SK-N-SH (cell line): ENCODE measurements around the gene NRCAM. TPM values are rescaled to one million over a fixed set of nuclear protein-coding genes. Genes with fewer than 3 reads are reported as not detected.
A peak's percentile ranks its signal among the peaks of the same experiment; 100 is the strongest.

Source experiments
- CTCF ChIA-PET: fragments of 300-600, 350-600 bp; formaldehyde crosslinking; extraction: SDS; loops from one replicate; lab custom pipeline; 2021; lab: Yijun Ruan, JAX
- POLR2A ChIA-PET: fragments of 350-600 bp; sonication (Branson Sonifier 250); formaldehyde crosslinking; extraction: SDS; loops from one replicate; lab custom pipeline; 2020; ENCODE audit warnings: antibody characterized with exemption, inconsistent platforms; lab: Yijun Ruan, JAX
- DNase-seq: peaks from one replicate; pipeline ENCODE4 v3.0.0; 2012
- H2AFZ ChIP-seq: fragments of 200-600 bp; sonication (generic); 2 replicates; pipeline ENCODE4 v1.8.1; 2016; ENCODE audit warnings: antibody characterized with exemption, mild to moderate bottlenecking, low read depth
- H3F3A ChIP-seq: fragments of 200-600 bp; sonication (generic); replicated peaks from 2 replicates; pipeline ENCODE3; 2016; ENCODE audit warnings: antibody characterized with exemption, mild to moderate bottlenecking; ENCODE audit not compliant: insufficient read depth
- H3K27ac ChIP-seq, 2 experiments: fragments of 200-500 bp in 1 of 2; fragments of 200-600 bp in 1 of 2; sonication (Bioruptor generic) in 1 of 2; sonication (generic), shearing (Covaris generic) in 1 of 2; 2 replicates each; pipeline versions ENCODE4 v1.5.1 to v1.6.1; 2014 to 2016; ENCODE audit warnings: low read depth in 2 of 2, inconsistent platforms in 1 of 2, low read length in 1 of 2, mild to moderate bottlenecking in 1 of 2, mixed read lengths in 1 of 2
- H3K27me3 ChIP-seq: fragments of 200-600 bp; sonication (generic), shearing (Covaris generic); 2 replicates; pipeline ENCODE4 v1.6.1; 2016; ENCODE audit warnings: mixed run types; ENCODE audit not compliant: insufficient read depth
- H3K36me3 ChIP-seq, 2 experiments: fragments of 200-500 bp in 1 of 2; fragments of 200-600 bp in 1 of 2; sonication (Bioruptor generic) in 1 of 2; sonication (generic) in 1 of 2; replicated peaks in 1 of 2; 2 replicates each; pipeline versions ENCODE3 to v1.5.1; 2014 to 2016; ENCODE audit warnings: low read length in 1 of 2, mild to moderate bottlenecking in 1 of 2; ENCODE audit not compliant: insufficient read depth in 2 of 2, control insufficient read depth in 1 of 2
- H3K4me1 ChIP-seq, 2 experiments: fragments of 200-500 bp in 1 of 2; fragments of 200-600 bp in 1 of 2; sonication (Bioruptor generic) in 1 of 2; sonication (generic), shearing (Covaris generic) in 1 of 2; 2 replicates each; pipeline versions ENCODE4 v1.5.1 to v1.6.1; 2014 to 2016; ENCODE audit warnings: low read depth in 1 of 2, low read length in 1 of 2, mixed run types in 1 of 2; ENCODE audit not compliant: insufficient read depth in 2 of 2, control insufficient read depth in 1 of 2
- H3K4me2 ChIP-seq: fragments of 200-600 bp; sonication (generic), shearing (Covaris generic); 2 replicates; pipeline ENCODE4 v1.6.1; 2017; ENCODE audit warnings: mixed run types
- H3K4me3 ChIP-seq, 2 experiments: fragments of 200-500 bp in 1 of 2; fragments of 200-600 bp in 1 of 2; sonication (Bioruptor generic) in 1 of 2; sonication (generic), shearing (Covaris generic) in 1 of 2; 2 replicates each; pipeline versions ENCODE4 v1.5.1 to v1.8.1; 2014 to 2016; ENCODE audit warnings: low read depth in 2 of 2, inconsistent platforms in 1 of 2, low read length in 1 of 2, mild to moderate bottlenecking in 1 of 2, mixed read lengths in 1 of 2, moderate library complexity in 1 of 2
- H3K79me2 ChIP-seq: fragments of 200-600 bp; sonication (generic); 2 replicates; pipeline ENCODE4 v1.8.1; 2017; ENCODE audit warnings: mild to moderate bottlenecking; ENCODE audit not compliant: insufficient read depth
- H3K9ac ChIP-seq: fragments of 200-600 bp; sonication (generic); 2 replicates; pipeline ENCODE4 v1.6.1; 2017; ENCODE audit warnings: mixed run types
- H3K9me2 ChIP-seq: fragments of 200-600 bp; sonication (generic); 2 replicates; pipeline ENCODE4 v1.6.1; 2017; ENCODE audit warnings: mixed run types
- H3K9me3 ChIP-seq: fragments of 200-600 bp; sonication (generic); 2 replicates; pipeline ENCODE4 v1.6.1; 2017; ENCODE audit warnings: mixed run types, mild to moderate bottlenecking, moderate library complexity
- H4K20me1 ChIP-seq: fragments of 200-600 bp; sonication (generic); 2 replicates; pipeline ENCODE4 v1.6.1; 2017; ENCODE audit warnings: mild to moderate bottlenecking, mixed run types; ENCODE audit not compliant: insufficient read depth
- CHD2 ChIP-seq: fragments of 150-350 bp; IDR thresholded peaks from 2 replicates; pipeline ENCODE4 v1.6.1; 2018; ENCODE audit warnings: low read length; ENCODE audit not compliant: partially characterized antibody
- ELF1 ChIP-seq: IDR thresholded peaks from 2 replicates; pipeline ENCODE4 v1.4.0; 2012
- EP300 ChIP-seq, 2 experiments: IDR thresholded peaks; 2 replicates each; pipeline versions ENCODE4 v1.4.0 to v1.6.1; 2012; ENCODE audit warnings: borderline replicate concordance in 1 of 2, low read depth in 1 of 2, low read length in 1 of 2
- EZH2phosphoT487 ChIP-seq: fragments of 200-600 bp; sonication (generic); IDR thresholded peaks from 2 replicates; pipeline ENCODE4 v1.6.1; 2017; ENCODE audit warnings: low read depth, mixed run types, mild to moderate bottlenecking, antibody characterized with exemption, moderate library complexity, borderline replicate concordance
- FOSL2 ChIP-seq: IDR thresholded peaks from 2 replicates; pipeline ENCODE4 v1.4.0; 2012; ENCODE audit warnings: low read depth, mild to moderate bottlenecking, moderate library complexity, borderline replicate concordance
- FOXM1 ChIP-seq: IDR thresholded peaks from 2 replicates; pipeline ENCODE4 v1.4.0; 2012; ENCODE audit warnings: low read depth, mild to moderate bottlenecking
- GATA2 ChIP-seq: sonication (generic); formaldehyde crosslinking; IDR thresholded peaks from 2 replicates; pipeline ENCODE4 v1.5.0; 2020; ENCODE audit warnings: mild to moderate bottlenecking, missing genetic modification reagents
- JUND ChIP-seq: IDR thresholded peaks from 2 replicates; pipeline ENCODE4 v1.4.0; 2012
- MEF2A ChIP-seq: IDR thresholded peaks from 2 replicates; pipeline ENCODE4 v1.4.0; 2012; ENCODE audit warnings: low read depth, borderline replicate concordance
- MXI1 ChIP-seq: IDR thresholded peaks from 2 replicates; pipeline ENCODE4 v1.6.1; 2012; ENCODE audit warnings: mild to moderate bottlenecking, low read depth, low read length, improper control_type of control experiment
- NFIC ChIP-seq: IDR thresholded peaks from 2 replicates; pipeline ENCODE4 v1.4.0; 2012; ENCODE audit warnings: borderline replicate concordance
- PBX3 ChIP-seq: IDR thresholded peaks from 2 replicates; pipeline ENCODE4; 2012
- RAD21 ChIP-seq: IDR thresholded peaks from 2 replicates; pipeline ENCODE4 v1.6.1; 2012; ENCODE audit warnings: mild to moderate bottlenecking, low read length
- RXRA ChIP-seq: IDR thresholded peaks from 2 replicates; pipeline ENCODE4 v1.4.0; 2012; ENCODE audit warnings: low read depth, mild to moderate bottlenecking, borderline replicate concordance
- TAF1 ChIP-seq: IDR thresholded peaks from 2 replicates; pipeline ENCODE4 v1.6.1; 2012; ENCODE audit warnings: low read depth, mild to moderate bottlenecking, low read length, moderate library complexity, borderline replicate concordance
- TCF12 ChIP-seq: IDR thresholded peaks from 2 replicates; pipeline ENCODE4 v1.4.0; 2012
- USF2 ChIP-seq: fragments of 150-350 bp; IDR thresholded peaks from 2 replicates; pipeline ENCODE4 v1.6.1; 2017; ENCODE audit warnings: antibody characterized with exemption, low read length, low read depth, borderline replicate concordance
- YY1 ChIP-seq: IDR thresholded peaks from 2 replicates; pipeline ENCODE4 v1.4.0; 2012; ENCODE audit warnings: low read depth, mild to moderate bottlenecking
- WGBS: methylation state at CpG from one replicate; pipeline ENCODE4 v1.1.6; 2017; ENCODE audit warnings: low lambda C conversion rate; 5-methylcytosine and 5-hydroxymethylcytosine counted together
- polyA plus RNA-seq, 3 experiments: library from polyadenylated mRNA; depleted of rRNA; stranded (reverse); fragments of >200 nt; gene quantifications; 2 replicates each; pipeline ENCODE4 v1.2.3, GENCODE V29; 2012

NRCAM gene
- polyA plus RNA-seq, 1 of the 3 experiments (the other 2 are of a cell fraction) = 1.1 TPM

DNA sequence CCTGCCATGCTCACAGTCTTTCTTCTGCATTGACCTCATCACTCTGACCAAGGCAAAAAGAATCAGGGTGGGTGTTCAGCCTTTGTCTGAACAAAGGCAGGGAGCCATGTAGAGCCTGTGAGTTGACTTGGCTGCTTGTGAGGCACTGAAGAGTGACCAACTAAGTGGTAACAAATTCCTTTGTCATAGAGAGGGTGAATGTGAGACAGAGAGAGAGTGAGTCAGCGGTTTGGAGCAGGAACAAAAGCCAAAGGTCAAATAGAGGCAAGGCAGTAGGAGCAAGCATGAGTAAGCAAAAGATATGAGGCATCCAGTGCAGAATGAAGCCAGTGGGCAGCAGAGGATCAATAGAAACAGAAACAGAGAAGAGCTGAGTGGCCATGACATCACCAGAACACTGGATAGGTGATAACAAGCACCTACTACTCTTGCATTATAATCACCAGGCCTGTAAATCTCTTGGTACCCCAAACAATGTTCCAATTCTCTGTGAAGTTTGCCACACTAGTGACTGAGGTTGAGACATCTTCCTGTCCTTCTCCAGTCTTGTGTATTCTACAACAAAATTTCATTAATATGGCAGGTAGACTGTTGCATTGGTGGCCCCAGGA is 209.9 kb downstream of the NRCAM start:
- no peaks in the 10 kb centered on the region for H3K79me2 ChIP-seq
- ChIA-PET POLR2A (no interaction called here), CTCF (no interaction called here)
- TF ChIP-seq CHD2 = no peak
- TF ChIP-seq RAD21 = no peak
- TF ChIP-seq ELF1 = no peak
- TF ChIP-seq FOSL2 = peak; percentile 77
- 0 out of 4 replicates have a peak, but pooled peaks of 1 of the 2 experiments have one; percentile 38 for TF ChIP-seq EP300 (IDR thresholded peaks at IDR 0.05; ENCODE audit: borderline replicate concordance in 1 of 2, low read depth in 1 of 2, low read length in 1 of 2)
- TF ChIP-seq MXI1 = no peak
- peak; percentile 80; the same call in 1 of the 2 replicates for TF ChIP-seq RXRA
- no peak for TF ChIP-seq TCF12
- peak; percentile 53 for TF ChIP-seq NFIC
- peak; percentile 26; the same call in 1 of the 2 replicates for TF ChIP-seq PBX3
- no peak for TF ChIP-seq MEF2A
- TF ChIP-seq JUND = peak; percentile 42; the same call in 1 of the 2 replicates
- H3K4me1 ChIP-seq = peaks cover 15% of the 10 kb centered on the region in 2 experiments; a peak in 3 of 4 replicates
- no peaks in the 10 kb centered on the region for H3K27me3 ChIP-seq
- WGBS = 15% methylated on average over 1 of the region's 1 CpG
- peak overlapping the region; percentile 6 to 57; a peak in 3 of 4 replicates for H3K27ac ChIP-seq
- no peaks in the 10 kb centered on the region for H3K9me3 ChIP-seq
- peak overlapping the region; percentile 7; the same call in 1 of the 2 replicates for H3K4me2 ChIP-seq
- no peak for DNase-seq
- H3F3A ChIP-seq = peaks cover 8% of the 10 kb centered on the region
- peak overlapping the region; percentile 14; the same call in 1 of the 2 replicates for H2AFZ ChIP-seq
- H4K20me1 ChIP-seq = no peaks in the 10 kb centered on the region
- no peak overlapping the region for H3K4me3 ChIP-seq
- 0 out of 2 replicates have a peak overlapping the region, but pooled peaks have one; percentile 7 for H3K9ac ChIP-seq
- no peaks in the 10 kb centered on the region for H3K9me2 ChIP-seq
- no peaks in the 10 kb centered on the region for H3K36me3 ChIP-seq

DNA sequence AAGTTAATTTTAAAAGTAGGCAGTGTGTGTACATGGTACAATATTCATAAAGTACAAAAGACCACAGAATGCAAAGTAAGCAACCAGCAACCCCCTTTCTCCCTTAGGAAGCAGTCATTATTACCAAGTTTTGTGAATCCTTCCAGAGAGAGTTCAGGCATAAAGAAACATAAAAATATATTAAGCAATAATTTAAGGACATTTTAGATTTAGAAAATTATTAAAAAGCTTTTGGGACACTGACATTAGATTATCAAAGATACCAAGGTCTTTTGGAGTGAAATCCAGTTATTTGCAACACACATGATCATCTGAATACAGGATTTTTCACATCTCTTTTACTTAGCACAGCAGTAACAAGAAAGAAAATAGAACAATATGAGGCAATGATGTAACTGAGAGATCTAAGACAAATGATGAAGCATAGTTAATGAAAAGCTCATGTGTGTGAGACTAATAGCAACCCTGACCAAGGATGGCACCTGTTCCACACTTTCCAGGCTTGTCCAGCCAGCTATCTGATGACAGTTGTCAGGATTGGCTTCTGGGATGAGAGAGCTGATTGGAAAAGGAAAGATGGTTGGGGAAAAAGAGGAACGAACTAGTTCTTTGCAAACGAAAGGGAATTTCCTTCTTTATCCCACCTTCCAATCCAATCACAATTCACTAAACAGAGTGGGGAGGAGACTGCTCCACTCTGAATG is 210.6 kb downstream of the NRCAM start:
- no peaks in the 10 kb centered on the region for H4K20me1 ChIP-seq
- H3K4me3 ChIP-seq = no peak overlapping the region
- no peak for TF ChIP-seq RAD21
- TF ChIP-seq ELF1 = no peak
- TF ChIP-seq RXRA = no peak
- TF ChIP-seq FOSL2 = no peak
- no peak for TF ChIP-seq GATA2 (CRISPR knock-in tag)
- no peak for TF ChIP-seq TAF1
- TF ChIP-seq FOXM1 = no peak
- no peak for TF ChIP-seq YY1
- TF ChIP-seq EZH2phosphoT487 = no peak
- TF ChIP-seq USF2 = no peak
- POLR2A ChIA-PET = no interaction called here
- WGBS = 77% methylated on average over 2 of the region's 2 CpGs
- peak overlapping the region; percentile 3; the same call in 1 of the 2 replicates for H3K4me2 ChIP-seq
- CTCF ChIA-PET = interaction anchor here (1.1 kb wide), 1 partner anchor 228 kb away, joined by 3 read pairs; no protein-coding TSS in a partner anchor
- H3K9me2 ChIP-seq = no peaks in the 10 kb centered on the region
- H3F3A ChIP-seq = peaks cover 8% of the 10 kb centered on the region
- no peaks in the 10 kb centered on the region for H3K79me2 ChIP-seq
- peaks cover 15 to 18% of the 10 kb centered on the region in 2 experiments; a peak in 3 of 4 replicates for H3K4me1 ChIP-seq
- peak overlapping the region; percentile 14; the same call in 1 of the 2 replicates for H2AFZ ChIP-seq
- no peaks in the 10 kb centered on the region for H3K9me3 ChIP-seq
- DNase-seq = no peak
- H3K27me3 ChIP-seq = no peaks in the 10 kb centered on the region
- H3K9ac ChIP-seq = 0 out of 2 replicates have a peak overlapping the region, but pooled peaks have one; percentile 7
- peak overlapping the region; percentile 17 to 57; a peak in 3 of 4 replicates for H3K27ac ChIP-seq
- H3K36me3 ChIP-seq = no peaks in the 10 kb centered on the region
